Dermis blood vessel endothelial cell (primary cell): ENCODE results near the gene XAB2. TPM values are rescaled to one million over a fixed set of nuclear protein-coding genes. Genes with fewer than 3 reads are reported as not detected.

Experiments
- DNase-seq: peaks from one replicate; pipeline ENCODE4 v3.0.0; 2010
- total RNA-seq: library from RNA; depleted of rRNA; stranded (reverse); fragments of >200 nt; gene quantifications from 2 replicates; pipeline ENCODE4 v1.2.3, GENCODE V29; 2014

The XAB2 gene
- total RNA-seq, 1 donor from 2014 or later, result 25.2 TPM

DNA sequence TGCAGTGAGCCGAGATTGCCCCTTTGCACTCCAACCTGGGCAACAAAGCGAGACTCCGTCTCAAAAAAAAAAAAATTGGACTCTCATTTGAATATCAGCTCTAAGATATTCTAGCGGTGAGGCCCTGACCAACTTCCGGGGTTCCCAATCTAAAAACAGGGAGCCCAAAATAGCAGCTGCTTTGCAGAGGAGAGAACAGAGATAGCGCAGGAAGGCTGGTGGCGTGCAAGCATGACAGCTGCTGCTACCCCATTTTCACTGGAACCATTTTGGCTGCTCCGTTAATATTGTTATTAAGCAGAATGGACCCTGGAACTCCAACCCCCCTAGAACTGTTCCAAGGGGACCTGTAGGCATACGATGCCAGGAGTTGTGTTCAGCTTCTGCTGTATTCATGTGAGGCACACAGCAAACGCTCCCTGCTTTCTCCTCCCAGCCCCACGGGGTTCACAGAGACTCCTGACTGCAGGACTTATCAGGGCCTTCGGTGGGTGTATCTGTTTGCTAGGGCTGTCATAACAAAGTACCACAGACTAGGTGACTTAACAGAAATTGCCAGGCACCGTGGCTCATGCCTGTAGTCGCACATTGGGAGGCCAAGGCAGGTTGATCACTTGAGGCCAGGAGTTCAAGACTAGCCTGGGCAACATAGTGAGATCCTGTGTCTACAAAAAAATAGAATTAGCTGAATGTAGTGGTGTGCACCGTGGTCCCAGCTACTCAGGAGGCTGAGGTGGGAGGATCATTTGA is 19.1 kb upstream of the XAB2 start:
- DNase-seq, result no peak

GRCh38 chr19:7647156-7647555 is 17.8 kb upstream of the XAB2 start:
- no peak for DNase-seq

- no peak for DNase-seq
These were observed 17.0 kb upstream of the XAB2 start for GRCh38 chr19:7646426-7646700.

DNA sequence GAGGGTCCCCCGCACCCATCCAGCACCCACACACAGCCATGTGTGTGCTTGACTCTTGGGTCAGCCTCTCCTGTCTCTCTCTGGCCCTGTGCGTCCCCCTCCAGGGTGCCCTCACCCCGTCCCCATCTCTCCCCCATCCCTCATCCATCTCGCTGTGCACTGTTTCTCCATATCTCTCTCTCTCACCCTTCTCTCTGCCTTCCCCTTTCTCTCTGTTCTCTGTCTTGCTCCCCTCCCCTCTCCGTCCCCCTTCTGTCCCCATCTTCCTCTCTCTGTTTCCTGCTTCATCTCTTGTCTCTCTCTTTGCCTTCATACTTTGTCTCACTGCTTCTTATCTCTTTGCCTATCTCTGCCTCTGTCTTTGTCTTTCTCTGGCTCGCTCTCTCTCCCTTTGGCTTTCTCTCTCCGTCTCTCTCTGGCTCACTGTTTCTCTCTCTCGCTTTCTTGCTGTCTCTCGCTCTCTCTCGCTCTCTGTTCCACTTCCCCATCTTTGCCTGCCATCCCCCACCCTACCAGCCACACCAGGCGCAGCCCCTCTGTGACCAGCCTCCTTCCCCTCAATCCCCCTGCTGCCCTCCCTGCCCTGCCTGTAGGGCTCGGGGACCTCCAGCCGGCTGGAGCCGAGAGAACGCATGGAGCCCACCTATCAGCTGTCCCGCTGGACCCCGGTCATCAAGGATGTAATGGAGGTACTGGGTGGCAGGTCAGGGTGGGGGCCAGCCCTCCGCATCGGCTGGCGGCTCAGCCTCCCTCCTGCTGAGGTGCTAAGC is 16.5 kb upstream of the XAB2 start:
- no peak for DNase-seq

GRCh38 chr19:7645163-7645562 is 15.8 kb upstream of the XAB2 start:
- no peak for DNase-seq

GRCh38 chr19:7644550-7644877 is 15.2 kb upstream of the XAB2 start:
- DNase-seq, result no peak

DNA sequence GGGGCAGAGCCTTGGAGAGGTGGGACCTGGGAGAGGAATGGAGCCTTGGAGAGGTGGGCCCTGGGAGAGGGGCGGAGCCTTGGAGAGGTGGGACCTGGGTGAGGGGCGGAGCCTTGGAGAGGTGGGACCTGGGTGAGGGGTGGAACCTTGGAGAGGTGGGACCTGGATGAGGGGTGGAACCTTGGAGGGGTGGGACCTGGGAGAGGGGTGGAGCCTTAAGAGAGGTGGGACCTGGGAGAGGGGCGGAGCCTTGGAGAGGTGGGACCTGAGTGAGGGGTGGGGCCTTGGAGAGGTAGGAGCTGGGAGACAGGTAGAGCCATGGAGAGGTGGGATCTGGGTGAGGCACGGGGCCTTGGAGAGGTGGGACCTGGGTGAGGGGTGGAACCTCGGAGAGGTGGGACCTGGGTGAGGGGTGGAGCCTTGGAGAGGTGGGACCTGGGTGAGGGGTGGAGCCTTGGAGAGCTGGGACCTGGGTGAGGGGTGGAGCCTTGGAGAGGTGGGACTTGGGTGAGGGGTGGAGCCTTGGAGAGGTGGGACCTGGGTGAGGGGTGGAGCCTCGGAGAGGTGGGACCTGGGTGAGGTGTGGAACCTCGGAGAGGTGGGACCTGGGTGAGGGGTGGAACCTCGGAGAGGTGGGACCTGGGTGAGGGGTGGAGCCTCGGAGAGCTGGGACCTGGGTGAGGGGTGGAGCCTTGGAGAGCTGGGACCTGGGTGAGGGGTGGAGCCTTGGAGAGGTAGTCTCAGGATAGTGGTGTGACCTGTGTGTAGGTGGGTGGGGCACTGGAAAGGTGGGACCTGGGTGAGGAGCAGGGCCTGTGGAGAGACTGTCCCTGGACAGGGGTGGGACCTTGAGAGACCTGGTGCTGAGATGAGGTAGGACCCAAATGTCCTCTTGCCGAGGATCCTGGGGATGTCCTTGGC is 14.5 kb upstream of the XAB2 start:
- peak; percentile 26 for DNase-seq

- DNase-seq, result no peak
These were observed 13.7 kb upstream of the XAB2 start for GRCh38 chr19:7643031-7643415.

- no peak for DNase-seq
These were observed 13.1 kb upstream of the XAB2 start for GRCh38 chr19:7642295-7643030.

DNA sequence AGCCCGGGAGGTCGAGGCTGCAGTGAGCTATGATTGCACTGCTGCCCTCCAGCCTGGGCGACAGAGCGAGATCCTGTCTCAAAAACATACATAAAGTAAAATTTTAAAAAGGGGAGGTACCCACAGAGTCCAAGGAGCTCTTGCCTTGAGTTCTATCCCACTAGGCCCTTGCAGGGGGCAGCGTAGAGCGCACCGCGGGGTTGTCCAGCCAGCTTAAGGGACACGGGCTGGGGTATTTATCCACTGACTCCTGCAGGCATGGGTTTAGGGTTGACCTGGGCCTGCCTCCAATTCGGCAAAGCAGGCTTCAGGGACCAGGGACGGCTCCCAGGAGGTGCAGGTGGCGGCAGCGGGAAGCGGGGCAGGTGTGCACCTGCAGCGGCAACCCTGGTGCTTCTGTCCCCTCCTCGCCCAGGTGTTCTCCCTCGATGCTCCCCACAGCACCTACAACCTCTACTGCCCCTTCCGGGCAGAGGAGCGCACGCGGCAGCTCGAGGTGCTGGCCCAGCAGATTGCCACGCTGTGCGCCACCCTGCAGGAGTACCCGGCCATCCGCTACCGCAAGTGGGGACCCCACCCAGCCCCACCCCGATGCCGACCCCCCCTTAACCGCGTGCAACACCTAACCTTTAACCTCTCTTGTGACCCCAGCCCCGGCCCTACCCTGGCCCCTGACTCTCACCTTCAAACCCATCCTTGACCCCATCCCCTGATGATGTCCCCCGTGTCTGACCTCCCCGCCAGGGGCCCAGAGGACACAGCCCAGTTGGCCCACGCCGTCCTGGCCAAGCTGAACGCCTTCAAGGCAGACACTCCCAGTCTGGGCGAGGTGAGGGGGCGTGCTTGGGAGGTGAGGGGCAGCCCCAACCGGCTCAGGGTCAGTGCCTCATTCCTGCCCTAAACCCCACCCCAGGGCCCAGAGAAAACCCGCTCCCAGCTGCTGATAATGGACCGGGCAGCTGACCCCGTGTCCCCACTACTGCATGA is 12.2 kb upstream of the XAB2 start:
- DNase-seq, result no peak

DNA sequence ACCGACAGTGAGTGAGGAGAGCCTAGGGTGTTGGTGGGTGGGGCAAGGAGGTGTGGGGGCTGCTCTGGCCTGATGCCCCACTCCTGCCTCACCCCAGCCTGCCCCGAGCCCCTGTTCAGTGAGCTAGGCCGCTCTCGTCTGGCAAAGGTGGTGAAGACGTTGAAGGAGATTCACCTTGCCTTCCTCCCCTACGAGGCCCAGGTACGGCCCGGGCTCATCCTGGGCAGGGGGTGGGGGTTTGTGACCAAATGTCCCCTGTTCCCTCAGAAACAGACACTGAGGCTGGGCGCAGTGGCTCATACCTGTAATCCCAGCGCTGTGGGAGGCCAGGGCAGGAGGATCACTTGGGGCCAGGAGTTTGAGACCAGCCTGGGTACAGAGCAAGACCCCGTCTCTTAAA is 11.5 kb upstream of the XAB2 start:
- no peak for DNase-seq

DNA sequence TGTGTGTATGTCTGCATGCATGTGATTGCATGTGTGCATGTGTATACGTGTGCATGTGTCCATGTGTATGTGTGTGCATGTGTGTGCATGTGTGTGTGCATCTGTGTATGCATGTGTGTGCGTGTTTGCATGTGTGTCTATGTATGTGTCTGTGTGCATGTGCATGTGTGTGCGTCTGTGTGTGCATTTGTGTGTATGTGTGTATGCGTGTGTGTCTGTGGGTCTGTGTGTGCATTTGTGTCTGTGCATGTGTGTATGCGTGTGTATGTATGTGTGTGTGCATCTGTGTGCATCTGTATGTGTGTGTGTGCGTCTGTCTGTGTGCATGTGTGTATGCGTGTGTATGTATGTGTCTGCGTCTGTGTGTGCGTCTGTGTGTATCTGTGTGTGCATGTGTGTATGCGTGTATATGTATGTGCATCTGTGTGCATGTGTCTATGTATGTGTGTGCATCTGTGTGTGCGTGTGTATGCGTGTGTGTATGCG is 10.6 kb upstream of the XAB2 start:
- no peak for DNase-seq

DNA sequence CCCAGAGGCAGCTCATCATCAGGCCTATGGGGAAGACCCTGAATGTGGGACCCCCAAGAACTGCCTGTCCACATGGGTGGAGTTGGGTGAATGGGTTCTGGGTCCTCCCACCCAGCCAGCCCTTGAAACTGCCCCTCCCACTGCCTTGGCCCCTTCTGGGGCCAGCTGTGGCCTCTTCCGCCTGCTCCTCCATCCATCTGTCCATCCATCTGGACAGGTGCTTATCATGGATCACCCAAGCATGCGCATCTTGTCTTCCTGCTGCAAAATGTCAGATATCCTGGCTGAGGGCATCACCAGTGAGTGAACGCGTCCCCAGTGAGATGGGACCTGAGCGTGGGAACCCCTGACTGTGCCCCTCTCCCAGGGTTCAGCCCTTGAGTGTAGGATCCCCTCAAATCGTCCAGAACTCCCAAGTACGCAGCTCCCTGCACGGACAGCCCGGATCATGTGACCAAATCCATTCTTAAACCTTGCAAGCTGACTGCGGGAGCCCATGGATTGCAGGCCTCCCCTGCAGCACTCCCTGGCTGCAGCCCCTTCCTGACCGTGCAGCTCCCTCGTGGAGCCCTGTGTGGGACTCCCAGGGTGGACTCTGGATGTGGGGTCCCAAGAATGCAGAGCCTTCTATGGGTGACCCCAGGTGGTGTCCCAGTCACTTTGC is 9.6 kb upstream of the XAB2 start:
- no peak for DNase-seq

- peak; percentile 35 for DNase-seq
These were observed 8.3 kb upstream of the XAB2 start for GRCh38 chr19:7637374-7638256.

GRCh38 chr19:7636691-7637373 is 7.5 kb upstream of the XAB2 start, which contains the start of gene STXBP2:
STXBP2 (plus strand) TSS chr19:7637110; CDS start chr19:7637150, 40 bp downstream.
- DNase-seq, result peak; percentile 59

- no peak for DNase-seq
These were observed 7.0 kb upstream of the XAB2 start for GRCh38 chr19:7636317-7636690.

DNA sequence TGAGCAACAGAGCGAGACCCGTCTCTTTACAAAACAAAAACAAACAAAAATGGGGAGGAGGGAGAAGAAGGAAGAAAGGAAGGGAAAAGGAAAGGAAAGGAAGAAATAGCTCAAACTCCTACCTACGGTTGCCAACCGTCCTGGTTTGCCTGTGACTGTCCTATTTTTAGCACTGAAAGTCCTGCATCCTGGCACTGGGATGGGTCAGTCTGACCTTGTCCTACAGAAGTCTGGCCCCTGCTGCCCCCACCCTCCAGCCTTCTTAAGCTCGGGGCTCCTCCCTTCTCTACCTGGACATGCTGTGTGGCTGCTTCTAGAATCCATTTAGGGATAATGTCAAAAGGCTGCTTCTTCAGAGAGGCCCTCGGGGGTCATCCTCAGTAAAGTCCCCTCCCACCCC is 6.3 kb upstream of the XAB2 start:
- no peak for DNase-seq

DNA sequence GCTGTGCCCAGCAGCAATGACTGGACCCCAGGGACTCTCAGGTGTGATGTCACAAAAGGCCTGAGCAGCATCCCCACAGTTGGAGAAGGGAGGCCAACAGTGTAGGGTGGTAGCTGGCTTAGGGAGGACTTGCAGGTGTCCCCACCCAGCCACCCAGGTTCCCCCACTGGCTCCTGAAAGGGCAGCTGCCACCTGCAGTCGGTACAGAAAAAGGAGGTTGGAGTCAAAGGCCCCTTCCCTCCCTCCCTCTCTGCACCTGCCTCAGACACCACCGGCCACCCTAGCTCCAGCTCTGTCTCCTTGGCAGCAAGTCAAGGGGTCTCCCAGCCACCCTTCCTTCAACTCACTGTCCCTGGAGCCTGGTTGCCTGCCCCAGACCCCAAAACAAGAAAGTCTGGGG is 4.4 kb upstream of the XAB2 start, which contains the start of gene PCP2:
PCP2 (minus strand) TSS at position 22 of the 400 bp plus-strand sequence. CDS start 262 bp downstream, outside the sequence.
- DNase-seq, result no peak
